Ovary (tissue), 9 donors: Measurements from ENCODE around the gene SPOCK1. TPM values are rescaled to one million over a fixed set of nuclear protein-coding genes. Genes with fewer than 3 reads are reported as not detected.

ENCODE experiments used
- DNase-seq, 5 donors: peaks; one replicate each; pipeline ENCODE4 v3.0.0-alpha.2; 2019 to 2020
- H3K27ac ChIP-seq, 2 donors: fragments of 200-600 bp; one replicate each; pipeline versions ENCODE4 v1.5.1 to v1.8.0; 2019 to 2022
- H3K27me3 ChIP-seq: fragments of 200-600 bp; one replicate; pipeline ENCODE4 v1.8.0; 2022
- H3K36me3 ChIP-seq: fragments of 200-600 bp; sonication (generic); one replicate; pipeline ENCODE4 v1.5.1; 2019
- H3K4me1 ChIP-seq: one replicate; pipeline ENCODE4 v1.8.1; 2013; ENCODE audit warnings: mild to moderate bottlenecking, moderate library complexity; ENCODE audit not compliant: insufficient read depth
- H3K4me3 ChIP-seq: fragments of 200-600 bp; sonication (generic); one replicate; pipeline ENCODE4 v1.5.1; 2017
- H3K9me3 ChIP-seq, 2 donors: fragments of 200-600 bp in 1 of 2; sonication (generic) in 1 of 2; one replicate each; pipeline versions ENCODE4 v1.5.1 to v1.8.1; 2013 to 2019; ENCODE audit warnings: mild to moderate bottlenecking in 1 of 2, moderate library complexity in 1 of 2
- CTCF ChIP-seq, 3 donors: fragments of 450-650 bp in 2 of 3; fragments of 200-600 bp in 1 of 3; IDR thresholded peaks; one replicate each; pipeline versions ENCODE4 v1.5.1 to v1.8.0; 2016 to 2022; ENCODE audit warnings: antibody characterized with exemption in 3 of 3, mild to moderate bottlenecking in 1 of 3
- EP300 ChIP-seq: sonication (generic); formaldehyde crosslinking; IDR thresholded peaks from one replicate; pipeline ENCODE4 v1.6.1; 2017; ENCODE audit warnings: antibody characterized with exemption
- POLR2A ChIP-seq: fragments of 450-650 bp; IDR thresholded peaks from one replicate; pipeline ENCODE4 v1.6.1; 2017; ENCODE audit warnings: antibody characterized with exemption, mild to moderate bottlenecking, moderate library complexity
- WGBS, 3 donors: extraction: QIAGEN DNeasy Blood & Tissue Kit in 1 of 3; methylation state at CpG; one replicate each; pipeline versions ENCODE4 v1.1.5 to v1.1.7; 2013 to 2017; 5-methylcytosine and 5-hydroxymethylcytosine counted together
- intact Hi-C, 4 donors: fragments of 100-400 bp; cut with DNase I; formaldehyde crosslinking; loops; one replicate each; pipeline versions ENCODE4 v1.11.0 to v1.15.1; 2022 to 2023
- polyA plus RNA-seq, 2 donors: library from polyadenylated mRNA; stranded (reverse); fragments of 200-250 nt in 1 of 2; fragments of 350-450 nt in 1 of 2; fragmentation: Illumina TruSeq in 1 of 2; extraction: RNeasy Lipid Tissue Mini Kit (QIAGEN cat#74804) in 1 of 2; gene quantifications; one replicate each; pipeline ENCODE4 v1.2.3, GENCODE V29; 2013 to 2014
- total RNA-seq, 7 donors: library from RNA; depleted of rRNA in 2 of 7; stranded (reverse); fragments of >200 nt in 2 of 7; fragmentation: NEBNext Ultra II Directional in 3 of 7; extraction: Animal tissue kit (Norgen Biotek cat#: 25700) in 3 of 7; gene quantifications; one replicate each; pipeline versions ENCODE4 v1.1.0 to v1.2.4, GENCODE V29; 2016 to 2023
- donor health status: DM: no; HTN: no; CAD: no; lungs with moderate emphysema.
- donor health status: DM: no; HTN: no; CAD: no.
- donor health status: Bipolar disorder and iron deficiency.
- donor health status: DM: yes; HTN: yes; CAD: no.
- donor health status: DM: no; HTN: no; CAD: no.
- donor health status: DM: yes; HTN: yes; CAD: no.

SPOCK1 gene
- total and polyA plus RNA-seq, 9 donors, result 1.3 to 42.6 (median 10.8) TPM

GRCh38 chr5:137486707-137487106, 12.4 kb downstream of the SPOCK1 start:
- H3K36me3 ChIP-seq, result no peaks in the 10 kb centered on the region
- H3K4me3 ChIP-seq, result no peak overlapping the region
- no peaks in the 10 kb centered on the region for H3K27me3 ChIP-seq
- no peak for DNase-seq
- WGBS, 3 donors, result 34 to 42% (median 36%) methylated on average over 2 of the region's 2 CpGs
- no peaks in the 10 kb centered on the region for H3K4me1 ChIP-seq
- H3K9me3 ChIP-seq, result no peaks in the 10 kb centered on the region
- H3K27ac ChIP-seq, result no peak overlapping the region
- no peak for TF ChIP-seq EP300
- no peak for TF ChIP-seq POLR2A
- intact Hi-C loops, result no loop called here

GRCh38 chr5:137481596-137481995, 17.5 kb downstream of the SPOCK1 start:
- H3K27me3 ChIP-seq, result no peaks in the 10 kb centered on the region
- no peaks in the 10 kb centered on the region for H3K4me1 ChIP-seq
- WGBS, 3 donors, result 36 to 58% (median 38%) methylated on average over 4 of the region's 4 CpGs
- intact Hi-C loops, result no loop called here
- H3K9me3 ChIP-seq, result no peaks in the 10 kb centered on the region
- DNase-seq, result no peak
- H3K36me3 ChIP-seq, result no peaks in the 10 kb centered on the region
- H3K27ac ChIP-seq, result no peak overlapping the region
- no peak overlapping the region for H3K4me3 ChIP-seq
- TF ChIP-seq POLR2A, result no peak
- no peak for TF ChIP-seq EP300
- TF ChIP-seq CTCF (IDR thresholded peaks at IDR 0.05), result no peak

GRCh38 chr5:137478043-137478442, 21.1 kb downstream of the SPOCK1 start:
- TF ChIP-seq CTCF (IDR thresholded peaks at IDR 0.05) (no peak), POLR2A (no peak), EP300 (no peak)
- Histone ChIP-seq H3K4me3 (no peak overlapping the region), H3K36me3 (no peaks in the 10 kb centered on the region), H3K4me1 (no peaks in the 10 kb centered on the region), H3K9me3 (no peaks in the 10 kb centered on the region), H3K27ac (no peak overlapping the region), H3K27me3 (no peaks in the 10 kb centered on the region)
- DNase-seq, result no peak
- intact Hi-C loops, result no loop called here
- WGBS, 3 donors, result 27 to 52% (median 37%) methylated on average over 3 of the region's 3 CpGs

- H3K9me3 ChIP-seq, result no peaks in the 10 kb centered on the region
- no peaks in the 10 kb centered on the region for H3K4me1 ChIP-seq
- DNase-seq, result no peak
- no peak overlapping the region for H3K27ac ChIP-seq
- intact Hi-C loops, result no loop called here
- H3K36me3 ChIP-seq, result no peaks in the 10 kb centered on the region
- no peaks in the 10 kb centered on the region for H3K27me3 ChIP-seq
- H3K4me3 ChIP-seq, result no peak overlapping the region
- no peak for TF ChIP-seq POLR2A
- TF ChIP-seq EP300, result no peak
- no peak for TF ChIP-seq CTCF (IDR thresholded peaks at IDR 0.05)
- WGBS, 3 donors, result 67 to 81% (median 77%) methylated on average over 4 of the region's 4 CpGs
Observed at GRCh38 chr5:137470921-137471220, 28.3 kb downstream of the SPOCK1 start.

GRCh38 chr5:137470111-137470920, 28.8 kb downstream of the SPOCK1 start:
- H3K4me1 ChIP-seq, result no peaks in the 10 kb centered on the region
- H3K27ac ChIP-seq, result no peak overlapping the region
- intact Hi-C loops, result no loop called here
- no peaks in the 10 kb centered on the region for H3K9me3 ChIP-seq
- DNase-seq, result no peak
- no peak overlapping the region for H3K4me3 ChIP-seq
- TF ChIP-seq CTCF (IDR thresholded peaks at IDR 0.05), result no peak
- TF ChIP-seq EP300, result no peak
- no peak for TF ChIP-seq POLR2A
- 59 to 65% (median 60%) methylated on average over 5 of the region's 5 CpGs for WGBS, 3 donors
- H3K36me3 ChIP-seq, result no peaks in the 10 kb centered on the region
- no peaks in the 10 kb centered on the region for H3K27me3 ChIP-seq
